ENCODE data around the gene MRNIP.

The MRNIP gene

DNA sequence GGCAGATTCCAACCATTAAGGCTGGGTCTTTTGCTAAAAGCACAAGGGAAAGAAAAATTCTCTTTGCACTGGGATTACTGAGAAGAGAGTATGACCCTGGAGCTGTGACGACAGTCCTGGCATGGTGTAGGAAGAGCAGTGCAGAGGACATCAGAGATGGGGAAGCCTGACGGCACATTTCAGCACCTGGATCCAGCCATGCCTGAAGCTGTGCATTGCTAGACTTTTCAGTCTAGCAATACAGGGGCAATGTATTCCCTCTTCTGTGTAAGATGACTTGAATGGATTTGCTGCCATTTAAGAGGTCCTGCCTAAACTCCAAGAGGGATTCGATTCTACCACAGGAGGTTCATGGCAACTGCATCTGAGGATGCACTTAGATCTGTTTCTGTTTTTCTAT is 12.3 kb upstream of the MRNIP start:
- no peak for DNase-seq

DNA sequence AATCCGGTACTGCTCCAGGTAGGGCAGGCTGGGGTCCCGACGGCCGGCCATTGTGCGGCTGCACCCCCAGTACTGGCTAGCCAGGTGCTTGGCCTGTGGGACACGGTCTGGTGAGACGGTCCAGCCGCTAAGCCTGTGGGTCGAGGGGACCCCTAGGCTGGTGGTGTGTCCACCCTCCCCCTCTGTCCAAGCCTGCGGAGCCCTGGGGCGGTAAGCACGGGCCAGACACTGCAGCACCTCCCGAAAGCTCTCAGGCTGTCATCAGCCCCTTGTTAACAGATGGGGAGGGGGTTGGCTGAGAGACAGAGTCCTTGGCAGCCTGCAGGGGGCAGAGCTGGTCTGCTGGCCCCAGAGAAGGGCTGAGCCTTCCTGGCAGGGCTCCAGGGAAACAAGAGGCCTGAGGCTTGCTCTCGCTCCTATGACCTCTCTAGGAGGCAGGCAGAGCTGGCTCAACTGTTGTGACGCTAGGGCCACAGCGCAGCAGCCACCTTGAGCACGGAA is 11.8 kb upstream of the MRNIP start:
- DNase-seq = no peak

GRCh38 chr5:179869641-179870402 is 11.2 kb upstream of the MRNIP start:
- DNase-seq = no peak

DNA sequence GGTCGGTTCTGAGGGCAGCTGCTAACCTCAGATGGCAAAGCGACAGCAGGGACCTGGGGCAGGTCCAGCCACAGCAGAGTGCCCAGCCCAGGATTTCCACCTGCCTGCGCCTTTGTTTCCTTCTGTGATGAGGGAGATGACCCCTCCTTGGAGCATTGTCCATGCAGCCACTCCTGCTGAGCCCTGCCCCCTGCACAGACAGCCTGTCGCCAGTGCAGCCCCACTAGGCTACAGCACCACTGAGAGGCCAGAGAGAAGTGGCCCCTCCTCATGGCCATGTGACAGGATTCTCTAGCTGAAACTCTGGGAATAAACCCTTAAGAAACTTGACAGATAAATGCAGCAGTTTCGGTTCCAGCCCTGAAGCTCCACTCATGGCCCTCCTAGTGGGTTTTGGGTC is 10.5 kb upstream of the MRNIP start:
- DNase-seq = no peak

GRCh38 chr5:179868541-179868940 is 9.9 kb upstream of the MRNIP start:
- DNase-seq = no peak

- no peak for DNase-seq
Observed at GRCh38 chr5:179867476-179867875, 8.9 kb upstream of the MRNIP start.

DNA sequence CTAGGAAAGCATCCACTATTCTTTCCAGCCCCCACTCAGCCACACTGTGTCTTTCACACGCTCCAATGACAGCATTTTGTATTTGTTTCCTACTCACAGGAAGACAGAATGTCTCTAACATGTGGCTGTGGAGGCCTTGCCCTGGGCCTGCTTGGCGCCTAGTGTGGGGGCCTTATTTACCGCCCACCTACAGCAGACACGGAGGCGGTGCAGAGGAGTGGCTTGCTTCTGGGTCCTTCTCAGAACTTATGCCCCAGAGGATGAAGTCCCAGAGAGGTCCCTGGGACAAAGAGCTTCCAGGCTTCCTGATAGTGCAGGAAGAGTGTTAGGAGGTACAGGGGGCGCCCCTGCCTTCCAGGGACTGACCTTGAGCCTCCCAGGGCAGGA is 8.5 kb upstream of the MRNIP start:
- no peak for DNase-seq

- no peak for DNase-seq
Observed at GRCh38 chr5:179866241-179867078, 7.8 kb upstream of the MRNIP start.

- no peak for DNase-seq
Observed at GRCh38 chr5:179865491-179866240, 7.0 kb upstream of the MRNIP start.

DNA sequence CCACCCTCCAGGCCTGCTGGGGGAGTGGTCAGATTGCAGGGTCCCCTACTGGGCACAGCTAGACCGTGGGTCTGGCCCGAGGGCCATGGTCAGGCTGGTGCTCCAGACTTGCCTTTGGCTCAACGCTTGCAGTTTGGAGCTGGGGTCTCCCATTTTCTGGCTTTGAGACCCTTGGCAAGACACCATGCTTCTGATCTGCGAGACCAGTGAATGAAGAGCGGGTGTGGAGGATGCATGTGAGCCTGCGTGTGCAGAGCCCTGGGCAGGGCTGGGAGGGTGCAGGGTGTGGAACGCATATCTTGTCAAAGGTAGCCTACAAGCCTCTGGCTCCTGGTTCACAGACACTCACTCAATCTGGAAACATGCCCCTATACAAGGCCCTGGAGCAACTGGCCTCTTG is 6.1 kb upstream of the MRNIP start:
- DNase-seq = no peak

DNA sequence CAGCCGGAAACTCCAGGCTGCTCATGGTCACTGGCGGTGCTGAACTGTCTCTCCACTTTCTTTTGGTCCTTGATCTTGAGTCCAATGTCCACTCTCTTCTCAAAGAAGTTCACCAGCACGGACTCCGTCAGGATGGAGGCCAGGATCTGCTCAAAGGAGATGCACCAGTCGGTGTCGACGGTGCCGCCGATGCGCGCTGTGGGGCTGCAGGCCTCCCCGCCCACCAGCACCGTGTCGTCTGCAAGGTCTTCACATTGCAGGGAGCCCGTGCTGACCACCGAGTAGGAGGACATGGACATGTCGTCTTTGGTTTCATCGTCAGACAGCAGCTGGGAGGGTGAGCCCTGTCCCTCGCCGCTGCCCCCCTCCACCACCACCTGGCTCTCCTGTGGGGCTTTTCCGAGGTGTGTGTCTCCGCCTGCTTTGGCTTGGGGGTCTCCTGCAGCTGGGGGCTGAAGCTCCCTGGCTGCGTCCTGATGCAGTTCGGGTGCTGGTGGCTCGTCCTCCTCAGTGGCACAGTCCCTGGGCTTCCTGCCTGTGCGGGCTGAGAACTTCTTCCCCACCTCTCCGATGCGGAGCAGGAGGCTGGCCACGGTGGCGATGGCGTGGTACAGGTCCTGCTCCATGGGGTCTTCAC is 5.0 kb upstream of the MRNIP start:
- DNase-seq = no peak

DNA sequence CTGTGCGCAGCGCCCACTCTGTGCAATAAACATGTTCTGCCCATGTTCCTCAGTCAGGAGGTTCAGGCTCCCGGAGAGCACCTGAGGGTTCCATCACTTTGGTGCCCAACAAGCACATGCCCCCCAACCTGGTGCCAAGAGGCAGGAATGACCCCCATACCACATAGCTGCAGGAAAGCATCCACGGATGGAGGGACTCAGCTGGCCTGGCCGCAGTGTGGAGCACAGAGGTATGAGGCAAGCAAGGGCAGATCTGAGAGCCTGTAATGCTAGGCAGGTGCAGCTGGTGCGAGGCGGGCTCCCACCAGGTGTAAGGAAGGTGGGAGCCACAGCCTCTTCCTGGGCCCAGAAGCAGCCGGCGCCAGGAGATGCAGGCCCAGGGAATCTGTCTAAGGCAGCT is 4.3 kb upstream of the MRNIP start:
- DNase-seq = no peak

DNA sequence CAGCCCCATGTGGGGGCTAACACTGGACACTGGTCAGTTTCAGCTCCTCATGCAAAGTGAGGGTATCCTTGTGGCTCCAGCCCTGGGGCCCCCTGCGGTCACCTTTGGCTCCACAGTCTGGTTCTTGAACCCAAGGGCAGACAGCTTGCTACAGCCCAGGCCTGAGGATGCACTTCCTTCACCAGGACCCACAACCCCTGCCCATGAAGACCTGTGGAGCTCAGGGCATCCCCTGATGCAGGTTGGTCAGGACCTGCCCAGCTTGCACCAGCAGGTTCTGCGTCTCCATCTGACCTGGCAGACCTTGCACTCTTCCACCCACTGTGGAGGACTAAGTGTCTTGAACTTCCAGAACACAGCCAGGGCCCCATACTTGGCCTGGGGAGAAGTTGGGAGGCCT is 3.7 kb upstream of the MRNIP start:
- DNase-seq = no peak

GRCh38 chr5:179860301-179860700 is 1.7 kb upstream of the MRNIP start:
- no peak for DNase-seq

- DNase-seq = peak; percentile 33
Observed at GRCh38 chr5:179858241-179858585, 404 bp downstream of the MRNIP start.

DNA sequence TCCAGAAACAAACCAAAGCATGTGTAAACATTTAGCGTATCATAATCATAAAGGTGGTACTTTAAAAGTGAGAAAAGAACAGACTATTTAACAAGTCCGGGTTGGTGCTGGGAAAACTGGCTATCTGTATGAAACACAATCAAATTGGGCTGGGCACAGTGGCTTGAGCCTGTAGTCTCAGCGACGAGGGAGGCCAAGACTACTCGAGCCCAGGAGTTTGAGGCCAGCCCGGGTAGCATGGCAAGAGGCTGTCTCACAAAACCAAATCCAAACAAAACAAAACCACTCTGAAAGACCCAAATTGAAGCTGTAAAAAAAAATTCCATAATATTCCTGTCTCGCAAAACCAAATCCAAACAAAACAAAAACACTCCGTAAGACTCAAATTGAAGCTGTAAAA is 4.3 kb downstream of the MRNIP start:
- DNase-seq = no peak

DNA sequence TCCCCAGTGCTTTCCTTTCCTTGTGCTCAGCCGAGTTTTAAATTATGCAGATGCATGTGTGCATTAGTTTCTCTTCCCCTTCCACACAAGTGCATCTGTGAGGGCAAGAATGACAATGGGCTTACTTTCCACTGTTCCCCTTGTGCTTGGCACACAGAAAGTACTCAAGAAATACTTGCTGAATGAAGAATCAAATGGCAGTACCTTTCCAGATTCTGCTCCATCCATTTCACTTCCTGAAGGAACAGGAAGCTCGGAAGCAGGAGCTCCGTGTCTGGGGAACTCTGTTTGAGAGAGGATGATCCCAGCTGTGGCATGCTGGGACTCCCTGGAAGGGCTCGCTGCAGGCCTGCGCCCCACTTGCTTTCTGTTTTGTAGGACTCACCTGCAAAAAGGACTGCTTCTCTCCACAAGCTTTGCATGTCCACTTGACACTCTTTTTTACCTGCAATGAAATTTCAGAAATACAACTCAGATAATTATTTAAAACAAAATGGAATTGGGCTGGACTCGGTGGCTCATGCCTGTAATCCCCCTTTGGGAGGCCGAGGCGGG is 5.5 kb downstream of the MRNIP start:
- DNase-seq = no peak

DNA sequence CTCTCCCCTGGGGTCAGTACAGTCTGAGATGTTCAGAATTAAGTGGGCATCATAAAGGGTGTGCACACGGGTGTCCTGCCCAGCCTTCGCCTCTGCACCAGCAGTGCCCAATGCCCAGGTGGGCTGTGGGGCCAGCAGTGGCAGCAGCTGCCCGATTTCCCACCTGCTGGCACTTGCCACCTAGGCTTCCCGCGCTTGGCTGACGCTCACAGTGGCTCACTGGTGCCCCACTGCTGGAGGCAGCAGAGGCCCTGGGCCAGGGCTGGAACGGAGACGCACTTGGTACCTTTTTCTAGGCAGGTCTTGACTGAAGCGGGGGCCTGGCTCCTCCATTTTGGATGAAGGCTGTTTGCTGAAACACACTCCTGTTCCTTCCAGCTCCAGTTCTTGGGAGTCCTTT is 17.0 kb downstream of the MRNIP start:
- no peak for DNase-seq

DNA sequence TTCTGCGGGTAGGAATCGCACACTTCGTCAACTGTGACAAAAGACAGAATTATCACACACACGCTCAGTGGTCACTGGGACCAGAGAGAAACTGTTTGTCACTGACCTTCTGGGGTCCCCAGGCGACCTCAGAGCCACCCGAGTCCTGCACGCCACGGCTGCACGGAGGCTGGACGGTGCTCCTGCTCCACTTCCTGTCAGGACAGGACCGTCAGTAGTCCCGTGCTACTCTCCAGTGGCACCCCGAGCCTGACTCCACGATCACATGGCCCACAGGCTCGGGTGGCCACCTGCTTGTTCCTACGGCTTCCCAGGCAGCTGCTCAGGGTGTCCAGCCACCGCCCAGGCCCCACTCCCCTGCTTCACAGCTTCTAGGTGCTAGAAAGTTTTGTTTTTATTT is 17.9 kb downstream of the MRNIP start:
- DNase-seq = no peak

GRCh38 chr5:179840321-179840720 is 18.3 kb downstream of the MRNIP start:
- DNase-seq = no peak

GRCh38 chr5:179839328-179840256 is 19.0 kb downstream of the MRNIP start:
- DNase-seq = no peak
